ENCODE measurements around the gene JKAMP.

JKAMP gene

GRCh38 chr14:59543873-59544272 lies 59.6 kb downstream of the JKAMP start:
- no peak for DNase-seq

DNA sequence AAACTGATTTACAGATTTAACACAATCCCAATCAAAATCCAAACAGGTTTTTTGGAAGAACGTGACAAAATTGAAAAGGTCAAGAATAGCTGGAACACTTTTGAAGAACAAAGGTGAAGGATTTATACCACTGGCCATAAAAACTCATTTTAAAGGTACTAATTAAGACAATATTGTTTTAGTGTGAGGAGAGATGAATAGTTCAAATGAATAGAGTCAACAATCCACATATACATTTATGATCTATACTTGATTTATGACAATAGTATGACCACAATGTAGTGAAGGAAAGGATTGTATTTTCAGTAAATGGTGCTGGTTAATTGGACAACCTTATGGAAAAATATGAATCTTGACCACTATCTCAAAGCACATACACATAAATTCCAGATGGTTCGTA lies 63.0 kb downstream of the JKAMP start:
- DNase-seq: no peak

All from T-helper 1 cell (primary cell).